GM12878 (cell line): Measurements from ENCODE around the gene ZNF669. TPM values are rescaled to one million over a fixed set of nuclear protein-coding genes. Genes with fewer than 3 reads are reported as not detected.

ENCODE experiments used
- ATAC-seq: fragments of 200-7000 bp; cut with Tn5 transposase; 3 replicates; pipeline ENCODE4 v1.9.1; 2020; ENCODE audit warnings: mild to moderate bottlenecking, moderate library complexity
- BruUV-seq: library from RNA; stranded (reverse); fragments of 400-500 nt; replicated peaks from 2 replicates; lab custom pipeline; 2021; lab: Mats Ljungman, UMichigan
- CTCF ChIA-PET: fragments of 300-600 bp; sonication (Branson Sonifier 250); formaldehyde crosslinking; extraction: SDS; loops from one replicate; lab custom pipeline; 2021; ENCODE audit warnings: inconsistent platforms; lab: Yijun Ruan, JAX
- POLR2A ChIA-PET: fragments of 350-600 bp; formaldehyde crosslinking; extraction: SDS; loops from one replicate; lab custom pipeline; 2021; ENCODE audit warnings: inconsistent platforms; lab: Charles Lee
- RAD21 ChIA-PET: fragments of 300-600 bp; sonication (Branson Sonifier 250); formaldehyde crosslinking; loops from one replicate; lab custom pipeline; 2023; ENCODE audit warnings: antibody characterized with exemption; ENCODE audit not compliant: unreplicated experiment; lab: Charles Lee
- SMC1A ChIA-PET: fragments of 300-600 bp; sonication (Branson Sonifier 250); formaldehyde crosslinking; loops from one replicate; lab custom pipeline; 2023; ENCODE audit not compliant: unreplicated experiment, uncharacterized antibody; lab: Charles Lee
- DNase-seq: peaks from one replicate; pipeline ENCODE4 v3.0.0-alpha.2; 2011; ENCODE audit warnings: low read depth, low spot score
- FAIRE-seq: peaks from 3 replicates; lab custom pipeline; 2011; peaks lifted over from hg19 to GRCh38; lab: Jason Lieb, UNC
- H2AFZ ChIP-seq: 2 replicates; pipeline ENCODE4 v1.6.0; 2011; ENCODE audit warnings: low read depth, low read length, control low read depth; ENCODE audit not compliant: control insufficient read depth
- H3K27ac ChIP-seq: 2 replicates; pipeline ENCODE4 v1.5.1; 2011; ENCODE audit warnings: control low read depth; ENCODE audit not compliant: control insufficient read depth, insufficient read depth
- H3K27me3 ChIP-seq, 2 experiments: replicated peaks in 1 of 2; 2 replicates each; pipeline versions ENCODE4 v1.6.0 to v1.6.1; 2011; ENCODE audit warnings: low read length in 1 of 2; ENCODE audit not compliant: control insufficient read depth in 2 of 2, insufficient read depth in 2 of 2
- H3K36me3 ChIP-seq, 2 experiments: 2 replicates each; pipeline ENCODE4 v1.5.1; 2011; ENCODE audit warnings: low read length in 1 of 2; ENCODE audit not compliant: control insufficient read depth in 2 of 2, insufficient read depth in 2 of 2
- H3K4me1 ChIP-seq: 2 replicates; pipeline ENCODE4 v1.6.1; 2011; ENCODE audit warnings: mild to moderate bottlenecking, low read length, moderate library complexity, mixed read lengths; ENCODE audit not compliant: control insufficient read depth, insufficient read depth
- H3K4me2 ChIP-seq: 2 replicates; pipeline ENCODE4 v1.6.0; 2011; ENCODE audit warnings: control low read depth; ENCODE audit not compliant: control insufficient read depth, insufficient read depth
- H3K4me3 ChIP-seq: fragments of 200-600 bp; sonication (generic); 2 replicates; pipeline ENCODE4 v1.5.1; 2016
- H3K79me2 ChIP-seq: 2 replicates; pipeline ENCODE4 v1.6.0; 2011; ENCODE audit warnings: low read length; ENCODE audit not compliant: control insufficient read depth, insufficient read depth
- H3K9ac ChIP-seq: 2 replicates; pipeline ENCODE4 v1.8.0; 2011; ENCODE audit warnings: low read length, control low read depth, mixed read lengths; ENCODE audit not compliant: control insufficient read depth, insufficient read depth
- H3K9me3 ChIP-seq: replicated peaks from 3 replicates; pipeline ENCODE4 v1.5.1; 2011; ENCODE audit warnings: mild to moderate bottlenecking, low read length; ENCODE audit not compliant: control insufficient read depth, insufficient read depth
- H4K20me1 ChIP-seq: 2 replicates; pipeline ENCODE4 v1.6.0; 2011; ENCODE audit not compliant: control insufficient read depth, insufficient read depth
- BACH1 ChIP-seq: fragments of 450-650 bp; IDR thresholded peaks from 2 replicates; pipeline ENCODE4 v1.6.1; 2017; ENCODE audit warnings: mild to moderate bottlenecking, borderline replicate concordance
- DPF2 ChIP-seq: fragments of 450-650 bp; IDR thresholded peaks from 2 replicates; pipeline ENCODE4 v1.6.1; 2017; ENCODE audit warnings: mild to moderate bottlenecking
- EGR1 ChIP-seq, 2 experiments: IDR thresholded peaks; 1 replicate in 1 of 2; 2 replicates in 1 of 2; pipeline ENCODE4 v1.6.1; 2011 to 2012; ENCODE audit warnings: low read depth in 2 of 2, low read length in 2 of 2, borderline replicate concordance in 1 of 2, mild to moderate bottlenecking in 1 of 2, moderate library complexity in 1 of 2
- EP300 ChIP-seq, 2 experiments: fragments of 150-350 bp in 1 of 2; IDR thresholded peaks; 2 replicates each; pipeline ENCODE4 v1.6.1; 2011 to 2012; ENCODE audit warnings: low read depth in 2 of 2, low read length in 2 of 2, borderline replicate concordance in 1 of 2, improper control_type of control experiment in 1 of 2, inconsistent platforms in 1 of 2; ENCODE audit not compliant: control insufficient read depth in 1 of 2
- POLR2AphosphoS5 ChIP-seq: IDR thresholded peaks from 2 replicates; pipeline ENCODE4 v1.6.1; 2011; ENCODE audit warnings: mild to moderate bottlenecking, low read length, inconsistent platforms
- SIX5 ChIP-seq: IDR thresholded peaks from 2 replicates; pipeline ENCODE4 v1.6.1; 2011; ENCODE audit warnings: mild to moderate bottlenecking, low read depth, low read length, moderate library complexity; ENCODE audit not compliant: severe bottlenecking
- SKIL ChIP-seq: fragments of 450-650 bp; IDR thresholded peaks from 2 replicates; pipeline ENCODE4 v1.6.1; 2017; ENCODE audit warnings: mild to moderate bottlenecking, low read depth, inconsistent platforms; ENCODE audit not compliant: poor library complexity, severe bottlenecking
- WGBS: methylation state at CpG from one replicate; pipeline ENCODE4 v1.1.6; 2016; ENCODE audit warnings: low lambda C conversion rate; ENCODE audit not compliant: insufficient replicate concordance, insufficient coverage; ENCODE audit errors: missing lambda C conversion rate; 5-methylcytosine and 5-hydroxymethylcytosine counted together
- in situ Hi-C: fragments of 300-500 bp; cut with MboI; formaldehyde crosslinking; loops from 9 replicates; pipeline ENCODE4 v1.14.3; 2018; ENCODE audit warnings: mixed read lengths
- intact Hi-C: fragments of 100-400 bp; cut with micrococcal nuclease; formaldehyde crosslinking; loops from one replicate; pipeline ENCODE4 v1.14.2; 2022; ENCODE audit not compliant: unreplicated experiment
- polyA plus RNA-seq, 11 experiments: library from polyadenylated mRNA; depleted of rRNA in 4 of 11; unstranded in 6 of 11; stranded (reverse) in 5 of 11; fragments of >200 nt; fragmentation: Nextera tagmentation in 4 of 11; fragmentation: Illumina TruSeq in 1 of 11; extraction: Ambion mirVana in 4 of 11; extraction: Trizol in 1 of 11; gene quantifications; 1 replicate in 1 of 11; 2 replicates in 10 of 11; pipeline versions ENCODE4 v1.2.1 to v1.2.3, GENCODE V29; 2011 to 2016; ENCODE audit warnings: inconsistent platforms in 2 of 11, missing spikeins in 2 of 11, low read depth in 1 of 11
- total RNA-seq, 4 experiments: library from RNA; depleted of rRNA in 3 of 4; stranded (reverse); fragments of >200 nt in 3 of 4; fragmentation: Illumina TruSeq in 1 of 4; extraction: Trizol in 1 of 4; gene quantifications; 2 replicates each; pipeline versions ENCODE4 v1.2.1 to v1.2.3, GENCODE V29; 2013 to 2021

ZNF669 gene
- total and polyA plus RNA-seq, 10 of the 15 experiments (the other 5 are each of a cell fraction or from before 2014, with no cell fraction given): 4.8 to 11.1 (median 5.8) TPM

GRCh38 chr1:247102381-247102780 lies 1.8 kb downstream of the ZNF669 start:
- 89% methylated on average over 1 of the region's 1 CpG for WGBS
- Histone ChIP-seq H3K9me3 (peaks cover 34% of the 10 kb centered on the region), H3K27ac (no peak overlapping the region), H4K20me1 (no peaks in the 10 kb centered on the region), H3K4me2 (no peak overlapping the region), H3K4me1 (no peaks in the 10 kb centered on the region), H3K36me3 (peaks cover 4 to 15% of the 10 kb centered on the region in 2 experiments; a peak in 3 of 4 replicates), H3K9ac (no peak overlapping the region), H3K79me2 (peaks cover 12% of the 10 kb centered on the region), H2AFZ (no peak overlapping the region), H3K4me3 (no peak overlapping the region), H3K27me3 (no peaks in the 10 kb centered on the region)
- FAIRE-seq (no peak), ATAC-seq (no peak), DNase-seq (no peak)
- BruUV-seq: no TSS peak
- in situ Hi-C loops (no loop called here), intact Hi-C loops (no loop called here)
- TF ChIP-seq DPF2 (no peak), EGR1 (IDR thresholded peaks at IDR 0.05; ENCODE audit: borderline replicate concordance in 1 of 2, low read depth in 2 of 2, low read length in 2 of 2) (no peak), EP300 (IDR thresholded peaks at IDR 0.05; ENCODE audit: borderline replicate concordance in 1 of 2, control insufficient read depth in 1 of 2, low read depth in 2 of 2, low read length in 2 of 2) (no peak), SKIL (no peak), BACH1 (no peak), SIX5 (no peak), POLR2AphosphoS5 (no peak)
- ChIA-PET RAD21 (no interaction called here), CTCF (no interaction called here), SMC1A (no interaction called here), POLR2A (no interaction called here)
